IMR-90 (cell line): ENCODE data around the gene ZKSCAN5.

Experiments used
- BHLHE40 ChIP-seq: fragments of 150-350 bp; IDR thresholded peaks from 2 replicates; pipeline ENCODE4 v1.6.1; 2016; ENCODE audit warnings: mild to moderate bottlenecking, low read depth, low read length
- CEBPB ChIP-seq: IDR thresholded peaks from 2 replicates; pipeline ENCODE4 v1.6.1; 2012; ENCODE audit warnings: low read depth, low read length, improper control_type of control experiment
- CHD1 ChIP-seq: IDR thresholded peaks from 2 replicates; pipeline ENCODE4 v1.6.1; 2012; ENCODE audit warnings: low read depth, low read length, improper control_type of control experiment
- CTCF ChIP-seq: conservative IDR thresholded peaks from 2 replicates; pipeline ENCODE4 v1.5.1; 2012; ENCODE audit warnings: mild to moderate bottlenecking, low read depth, low read length, improper control_type of control experiment
- ELK1 ChIP-seq: fragments of 150-350 bp; IDR thresholded peaks from 2 replicates; pipeline ENCODE4 v1.6.1; 2016; ENCODE audit warnings: low read depth, mild to moderate bottlenecking, low read length, moderate library complexity, borderline replicate concordance
- MAFK ChIP-seq: IDR thresholded peaks from 2 replicates; pipeline ENCODE4 v1.6.1; 2012; ENCODE audit warnings: low read depth, low read length, improper control_type of control experiment
- MAZ ChIP-seq: IDR thresholded peaks from 2 replicates; pipeline ENCODE4 v1.6.1; 2012; ENCODE audit warnings: low read depth, mild to moderate bottlenecking, low read length, improper control_type of control experiment, moderate library complexity, borderline replicate concordance
- MXI1 ChIP-seq: IDR thresholded peaks from 2 replicates; pipeline ENCODE4 v1.6.1; 2012; ENCODE audit warnings: low read depth, mild to moderate bottlenecking, low read length, moderate library complexity, borderline replicate concordance
- POLR2A ChIP-seq: IDR thresholded peaks from 2 replicates; pipeline ENCODE4 v1.6.1; 2012; ENCODE audit warnings: mild to moderate bottlenecking, low read depth, low read length
- RAD21 ChIP-seq: IDR thresholded peaks from 2 replicates; pipeline ENCODE4 v1.6.1; 2012; ENCODE audit warnings: low read length, improper control_type of control experiment
- RFX5 ChIP-seq: IDR thresholded peaks from 2 replicates; pipeline ENCODE4 v1.8.0; 2012; ENCODE audit warnings: low read depth, mild to moderate bottlenecking, low read length, moderate library complexity
- TF ChIP-seq, protein P1 (sequence below): fragments of 150-350 bp; IDR thresholded peaks from 2 replicates; pipeline ENCODE4 v1.6.1; 2017; ENCODE audit warnings: mild to moderate bottlenecking, antibody characterized with exemption, low read length, low read depth

DNA sequence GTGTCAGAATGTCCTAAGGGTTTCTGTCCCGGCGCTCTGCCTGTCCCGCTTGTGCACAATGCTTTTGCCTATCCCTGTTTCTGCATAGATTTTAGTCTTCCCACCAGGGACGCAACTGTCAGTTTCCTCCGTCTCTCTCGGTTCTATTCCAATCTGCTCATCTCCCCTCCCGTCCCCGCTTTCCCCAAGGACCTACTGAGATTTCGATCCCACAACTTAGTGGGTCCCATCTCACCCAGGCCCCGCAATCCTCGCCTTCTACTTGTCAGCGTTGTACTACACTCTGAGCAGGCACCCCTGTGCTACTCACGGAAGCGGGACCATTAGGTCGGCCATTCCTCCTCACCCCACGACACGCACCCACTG lies 53.5 kb downstream of the ZKSCAN5 start:
- TF ChIP-seq POLR2A, result no peak
- TF ChIP-seq RFX5, result no peak
- no peak for TF ChIP-seq CTCF
- TF ChIP-seq, protein P1, sequence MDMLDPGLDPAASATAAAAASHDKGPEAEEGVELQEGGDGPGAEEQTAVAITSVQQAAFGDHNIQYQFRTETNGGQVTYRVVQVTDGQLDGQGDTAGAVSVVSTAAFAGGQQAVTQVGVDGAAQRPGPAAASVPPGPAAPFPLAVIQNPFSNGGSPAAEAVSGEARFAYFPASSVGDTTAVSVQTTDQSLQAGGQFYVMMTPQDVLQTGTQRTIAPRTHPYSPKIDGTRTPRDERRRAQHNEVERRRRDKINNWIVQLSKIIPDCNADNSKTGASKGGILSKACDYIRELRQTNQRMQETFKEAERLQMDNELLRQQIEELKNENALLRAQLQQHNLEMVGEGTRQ, result no peak
- no peak for TF ChIP-seq CEBPB
- TF ChIP-seq MXI1, result no peak
- no peak for TF ChIP-seq CHD1
- 0 out of 2 replicates have a peak, but pooled peaks have one; percentile 3 for TF ChIP-seq RAD21
- no peak for TF ChIP-seq BHLHE40
- no peak for TF ChIP-seq MAZ
- no peak for TF ChIP-seq ELK1
- TF ChIP-seq MAFK, result no peak
